ENCODE measurements around the gene GRK3. TPM values are rescaled to one million over a fixed set of nuclear protein-coding genes. Genes with fewer than 3 reads are reported as not detected.

The GRK3 gene
- total and polyA plus RNA-seq, 2 of the 4 experiments (the other 2 are of a cell fraction), result 0.58 to 1.6 TPM

- no peak overlapping the region for H3K14ac ChIP-seq (replicated peaks; ENCODE audit: low read depth, low read length)
- no peak overlapping the region for H3K4me2 ChIP-seq (ENCODE audit: low read depth, low read length)
- H3K27ac ChIP-seq (ENCODE audit: insufficient read depth, low read length), result no peak overlapping the region
- H4K91ac ChIP-seq (ENCODE audit: insufficient read depth, low read depth, low read length), result no peak overlapping the region
- no peak overlapping the region for H2BK15ac ChIP-seq (ENCODE audit: low read depth, low read length)
- WGBS, 2 experiments (ENCODE audit: extremely low coverage in 2 of 2, insufficient read length in 1 of 2), result no CpG with 5 or more reads among the region's 4 CpGs
- no peaks in the 10 kb centered on the region for H3K36me3 ChIP-seq (ENCODE audit: control insufficient read depth, insufficient read depth, low read length)
- no peak overlapping the region for H2AFZ ChIP-seq (replicated peaks; ENCODE audit: low read length, poor library complexity)
- H2BK20ac ChIP-seq (ENCODE audit: low read depth, low read length), result no peak overlapping the region
- H3K4ac ChIP-seq (ENCODE audit: low read depth, low read length), result no peak overlapping the region
- no peak overlapping the region for H3K18ac ChIP-seq (ENCODE audit: low read depth, low read length)
- H3K4me3 ChIP-seq (ENCODE audit: insufficient read depth, low read depth, low read length), result no peak overlapping the region
- H3K9me1 ChIP-seq (ENCODE audit: insufficient read depth, low read length), result no peaks in the 10 kb centered on the region
- H2AK9ac ChIP-seq (replicated peaks; ENCODE audit: low read depth, low read length, poor library complexity), result no peak overlapping the region
- dilution Hi-C loops (cut with HindIII; ENCODE audit: low sequenced_read_pairs, unreplicated experiment) (no loop called here), intact Hi-C loops (cut with micrococcal nuclease) (no loop called here), in situ Hi-C loops (cut with MboI; ENCODE audit: low sequenced_read_pairs) (no loop called here)
- H3K79me1 ChIP-seq (ENCODE audit: low read depth in 1 of 2, low read length in 2 of 2), result no peaks in the 10 kb centered on the region
- no peak overlapping the region for H4K8ac ChIP-seq (ENCODE audit: low read depth in 2 of 2, low read length in 2 of 2)
- POLR2A ChIA-PET (ENCODE audit: unreplicated experiment), result no interaction called here
- no peaks in the 10 kb centered on the region for H3K9me3 ChIP-seq (ENCODE audit: control insufficient read depth, insufficient read depth, low read length)
- no peak for ATAC-seq (ENCODE audit: low read depth)
- H2AK5ac ChIP-seq (ENCODE audit: low read depth, low read length), result no peak overlapping the region
- no peak overlapping the region for H4K5ac ChIP-seq (ENCODE audit: low read depth, low read length)
- no peak overlapping the region for H3K23ac ChIP-seq (ENCODE audit: low read depth, low read length)
- TF ChIP-seq BHLHE40 (IDR thresholded peaks at IDR 0.05; ENCODE audit: low read depth, low read length) (no peak), ELK1 (IDR thresholded peaks at IDR 0.05; ENCODE audit: borderline replicate concordance, low read depth, low read length) (no peak), CEBPB (IDR thresholded peaks at IDR 0.05; ENCODE audit: low read depth, low read length) (no peak)
- BruUV-seq (replicated peaks), result no TSS peak
- no peak overlapping the region for H2BK5ac ChIP-seq (ENCODE audit: low read depth, low read length, poor library complexity, severe bottlenecking)
- no peak overlapping the region for H3K9ac ChIP-seq (ENCODE audit: low read depth, low read length)
- no peak overlapping the region for H3K56ac ChIP-seq (ENCODE audit: extremely low read depth, insufficient read depth, low read length)
- peaks cover 10% of the 10 kb centered on the region; the same call in 1 of the 2 replicates for H3K27me3 ChIP-seq (ENCODE audit: control insufficient read depth, insufficient read depth, low read length)
- CTCF ChIA-PET, result no interaction called here
- no peaks in the 10 kb centered on the region for H3K4me1 ChIP-seq (ENCODE audit: control insufficient read depth, insufficient read depth, low read length)
- H2BK120ac ChIP-seq (ENCODE audit: low read depth, low read length), result no peak overlapping the region
- DNase-seq, result no peak
- no peaks in the 10 kb centered on the region for H4K20me1 ChIP-seq (ENCODE audit: insufficient read depth, low read length)
These were observed 8.9 kb upstream of the GRK3 start for GRCh38 chr22:25555586-25555985.

All from IMR-90 (cell line).